T-helper 1 cell treated with Interleukin-12 subunit alpha and Interleukin-12 subunit beta and Interleukin-4 antibody, amounts not matched to agents 30 ng/mL and 1 ng/mL, for 36 hours (primary cell): ENCODE results near the gene DCST2. TPM values are rescaled to one million over a fixed set of nuclear protein-coding genes. Genes with fewer than 3 reads are reported as not detected.

Source experiments
- intact Hi-C: fragments of 100-400 bp; cut with micrococcal nuclease; formaldehyde crosslinking; loops from one replicate; pipeline ENCODE4 v1.15.1; 2024
- total RNA-seq: library from RNA; stranded (reverse); gene quantifications from 2 replicates; pipeline ENCODE4 v1.2.3, GENCODE V29; 2022

Gene DCST2
- total RNA-seq, 1 donor from 2014 or later = 0.29 TPM

GRCh38 chr1:155070721-155071569 lies 37.4 kb upstream of the DCST2 start:
- intact Hi-C loops = loop anchor here (1.0 kb wide), 2 partner anchors 8 to 10 kb away; partner anchors contain the start of gene EFNA4

- intact Hi-C loops = no loop called here
These were observed 36.6 kb upstream of the DCST2 start for GRCh38 chr1:155070158-155070621.

- intact Hi-C loops = no loop called here
These were observed 36.1 kb upstream of the DCST2 start for GRCh38 chr1:155069551-155070157.

GRCh38 chr1:155068599-155068998 lies 35.0 kb upstream of the DCST2 start:
- intact Hi-C loops = no loop called here

GRCh38 chr1:155066777-155067176 lies 33.2 kb upstream of the DCST2 start:
- intact Hi-C loops = no loop called here

GRCh38 chr1:155064832-155065429 lies 31.4 kb upstream of the DCST2 start:
- intact Hi-C loops = loop anchor here (5.0 kb wide), 2 partner anchors 188 to 458 kb away; partner anchors contain the start of gene ADAR

GRCh38 chr1:155064111-155064831 lies 30.7 kb upstream of the DCST2 start:
- intact Hi-C loops = loop anchor here (5.0 kb wide), 2 partner anchors 187 to 457 kb away; partner anchors contain the start of gene ADAR

- intact Hi-C loops = loop anchor here (1.0 to 5.0 kb wide), 11 partner anchors 8 to 456 kb away; partner anchors contain the start of genes ADAR, CKS1B, DPM3 and FLAD1
These were observed 30.0 kb upstream of the DCST2 start, which contains the start of gene EFNA4 for GRCh38 chr1:155063550-155064110. Gene EFNA4, plus strand, starts transcription at chr1:155063740. Its CDS starts 84 bp downstream, at chr1:155063824.

GRCh38 chr1:155062702-155063411 lies 29.3 kb upstream of the DCST2 start:
- intact Hi-C loops = loop anchor here (1.0 to 5.0 kb wide), 11 partner anchors 8 to 456 kb away; partner anchors contain the start of genes ADAR, CKS1B, DPM3 and FLAD1

- intact Hi-C loops = loop anchor here (2.0 to 5.0 kb wide), 4 partner anchors 107 to 455 kb away; partner anchors contain the start of genes ADAR and PMVK
These were observed 28.6 kb upstream of the DCST2 start for GRCh38 chr1:155062151-155062686.

- intact Hi-C loops = loop anchor here (1.0 to 5.0 kb wide), 11 partner anchors 10 to 583 kb away; partner anchors contain the start of genes ADAM15, ADAR and PMVK
These were observed 28.0 kb upstream of the DCST2 start for GRCh38 chr1:155061381-155062150.

- intact Hi-C loops = loop anchor here (1.0 to 5.0 kb wide), 9 partner anchors 9 to 582 kb away; partner anchors contain the start of genes ADAM15 and ADAR
These were observed 27.2 kb upstream of the DCST2 start for GRCh38 chr1:155060736-155061135.

GRCh38 chr1:155057788-155058211 lies 24.2 kb upstream of the DCST2 start:
- intact Hi-C loops = no loop called here

- intact Hi-C loops = no loop called here
These were observed 23.5 kb upstream of the DCST2 start for GRCh38 chr1:155057104-155057503.

- intact Hi-C loops = no loop called here
These were observed 20.0 kb upstream of the DCST2 start for GRCh38 chr1:155053531-155054105.

- intact Hi-C loops = no loop called here
These were observed 19.1 kb upstream of the DCST2 start for GRCh38 chr1:155052439-155053395.
